GM12864 (cell line): ENCODE data around the gene MIAT.
"Not testable (repeated sequence)": the region's sequence is repeated elsewhere in the genome, so short reads cannot be mapped to it uniquely, and the experiment has no call there.

Experiments used
- DNase-seq: peaks from one replicate; pipeline ENCODE4 v3.0.0-alpha.2; 2011; ENCODE audit warnings: low read depth
- H3K4me3 ChIP-seq: 2 replicates; pipeline ENCODE4 v1.5.1; 2011; ENCODE audit warnings: mild to moderate bottlenecking, low read depth, low read length, control low read depth
- TF ChIP-seq, protein P1 (sequence below): IDR thresholded peaks from 2 replicates; pipeline ENCODE4 v1.5.1; 2011; ENCODE audit warnings: low read depth, mild to moderate bottlenecking, moderate library complexity, low read length, control low read depth, inconsistent platforms; ENCODE audit errors: missing control alignments

The MIAT gene

DNA sequence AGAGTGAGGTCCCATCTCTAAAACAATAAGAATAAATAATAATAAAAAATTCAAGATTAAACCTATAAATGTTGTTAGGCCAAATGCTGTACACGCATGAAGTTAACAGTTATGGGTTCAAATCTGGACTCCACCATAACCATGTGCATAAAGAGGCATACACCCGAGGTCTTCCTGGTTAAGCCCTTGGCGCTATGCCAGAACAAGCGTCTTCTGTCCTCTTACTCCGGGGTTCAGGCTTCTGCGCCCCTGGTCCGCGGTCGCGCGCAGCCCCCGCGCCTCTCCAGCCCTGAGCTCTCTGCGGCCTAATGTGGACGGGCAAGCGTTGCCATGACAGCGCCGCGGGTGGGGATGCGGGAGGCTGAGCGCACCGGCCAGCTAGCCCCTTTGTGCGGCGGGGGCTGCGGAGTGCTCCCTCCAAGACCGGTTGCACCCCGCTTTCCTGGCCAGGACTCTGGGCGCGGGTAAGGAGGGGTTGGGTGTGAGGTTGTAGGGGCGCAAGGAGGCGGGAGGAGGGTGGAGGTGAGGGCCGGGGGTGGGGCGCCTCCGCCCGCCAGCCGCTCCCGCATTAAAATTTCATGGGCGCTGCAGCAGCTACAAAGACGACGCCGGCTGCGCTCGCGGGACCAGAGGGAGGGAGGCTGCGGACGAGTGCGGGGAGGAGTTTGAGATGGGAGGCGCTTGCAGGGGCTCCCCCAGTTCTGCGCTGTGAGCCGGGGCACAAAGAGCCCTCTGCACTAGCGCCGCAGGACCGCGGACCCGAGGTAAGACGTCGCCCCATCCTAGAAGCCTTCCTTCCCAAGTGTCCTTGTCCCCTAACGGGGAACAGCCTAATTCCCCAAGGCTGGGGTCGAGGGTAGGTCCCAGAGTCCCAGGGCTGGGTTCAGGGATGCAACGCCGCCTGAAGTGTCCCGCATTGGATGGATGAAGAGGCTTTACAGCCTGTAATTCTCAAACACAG lies at the start of gene MIAT:
Gene MIAT, plus strand, starts transcription at position 698 of the 961 bp plus-strand sequence.
- TF ChIP-seq, protein P1, sequence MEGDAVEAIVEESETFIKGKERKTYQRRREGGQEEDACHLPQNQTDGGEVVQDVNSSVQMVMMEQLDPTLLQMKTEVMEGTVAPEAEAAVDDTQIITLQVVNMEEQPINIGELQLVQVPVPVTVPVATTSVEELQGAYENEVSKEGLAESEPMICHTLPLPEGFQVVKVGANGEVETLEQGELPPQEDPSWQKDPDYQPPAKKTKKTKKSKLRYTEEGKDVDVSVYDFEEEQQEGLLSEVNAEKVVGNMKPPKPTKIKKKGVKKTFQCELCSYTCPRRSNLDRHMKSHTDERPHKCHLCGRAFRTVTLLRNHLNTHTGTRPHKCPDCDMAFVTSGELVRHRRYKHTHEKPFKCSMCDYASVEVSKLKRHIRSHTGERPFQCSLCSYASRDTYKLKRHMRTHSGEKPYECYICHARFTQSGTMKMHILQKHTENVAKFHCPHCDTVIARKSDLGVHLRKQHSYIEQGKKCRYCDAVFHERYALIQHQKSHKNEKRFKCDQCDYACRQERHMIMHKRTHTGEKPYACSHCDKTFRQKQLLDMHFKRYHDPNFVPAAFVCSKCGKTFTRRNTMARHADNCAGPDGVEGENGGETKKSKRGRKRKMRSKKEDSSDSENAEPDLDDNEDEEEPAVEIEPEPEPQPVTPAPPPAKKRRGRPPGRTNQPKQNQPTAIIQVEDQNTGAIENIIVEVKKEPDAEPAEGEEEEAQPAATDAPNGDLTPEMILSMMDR: no peak
- DNase-seq: no peak
- H3K4me3 ChIP-seq: peak within 1 kb of the TSS; percentile 52

DNA sequence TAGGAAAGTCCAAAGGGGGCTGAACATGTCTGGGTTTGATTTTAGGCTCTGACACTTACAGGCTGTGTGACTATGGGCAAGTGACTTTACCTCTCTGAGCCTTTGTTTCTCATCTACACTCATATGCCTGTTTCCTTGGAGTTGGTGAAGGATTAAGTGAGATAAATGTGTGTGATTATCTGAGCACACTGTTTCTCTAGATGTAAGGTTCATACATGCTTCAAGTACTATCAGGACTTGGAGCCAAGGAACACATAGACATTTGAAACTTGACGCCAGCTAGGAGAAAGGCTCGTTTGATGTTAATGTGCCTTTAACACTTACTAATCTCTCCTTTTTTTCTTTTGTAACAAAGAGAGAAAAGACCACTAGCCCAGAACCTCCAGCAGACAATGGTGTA lies 49.3 kb upstream of the MIAT start:
- H3K4me3 ChIP-seq: no peak overlapping the region
- DNase-seq: no peak
- TF ChIP-seq, protein P1: no peak

DNA sequence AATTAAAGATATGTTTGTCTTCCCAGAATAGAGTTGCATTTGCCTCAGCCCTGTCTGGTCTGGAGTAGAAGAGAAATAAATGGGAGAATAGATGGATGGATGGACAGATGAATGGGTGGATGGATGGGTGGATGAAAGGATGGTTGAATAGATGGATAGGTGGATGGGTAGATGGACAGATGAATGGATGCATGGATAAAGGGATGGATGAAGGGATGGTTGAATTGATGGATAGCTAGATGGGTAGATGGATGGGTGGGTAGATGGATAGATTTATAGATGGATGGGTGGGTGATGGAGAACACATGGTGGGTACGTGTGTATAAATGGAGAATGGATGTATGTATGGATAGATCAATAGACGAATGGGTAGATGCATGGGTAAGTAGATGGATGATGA lies 48.1 kb upstream of the MIAT start:
- no peak for DNase-seq
- no peak overlapping the region for H3K4me3 ChIP-seq
- TF ChIP-seq, protein P1: no peak

DNA sequence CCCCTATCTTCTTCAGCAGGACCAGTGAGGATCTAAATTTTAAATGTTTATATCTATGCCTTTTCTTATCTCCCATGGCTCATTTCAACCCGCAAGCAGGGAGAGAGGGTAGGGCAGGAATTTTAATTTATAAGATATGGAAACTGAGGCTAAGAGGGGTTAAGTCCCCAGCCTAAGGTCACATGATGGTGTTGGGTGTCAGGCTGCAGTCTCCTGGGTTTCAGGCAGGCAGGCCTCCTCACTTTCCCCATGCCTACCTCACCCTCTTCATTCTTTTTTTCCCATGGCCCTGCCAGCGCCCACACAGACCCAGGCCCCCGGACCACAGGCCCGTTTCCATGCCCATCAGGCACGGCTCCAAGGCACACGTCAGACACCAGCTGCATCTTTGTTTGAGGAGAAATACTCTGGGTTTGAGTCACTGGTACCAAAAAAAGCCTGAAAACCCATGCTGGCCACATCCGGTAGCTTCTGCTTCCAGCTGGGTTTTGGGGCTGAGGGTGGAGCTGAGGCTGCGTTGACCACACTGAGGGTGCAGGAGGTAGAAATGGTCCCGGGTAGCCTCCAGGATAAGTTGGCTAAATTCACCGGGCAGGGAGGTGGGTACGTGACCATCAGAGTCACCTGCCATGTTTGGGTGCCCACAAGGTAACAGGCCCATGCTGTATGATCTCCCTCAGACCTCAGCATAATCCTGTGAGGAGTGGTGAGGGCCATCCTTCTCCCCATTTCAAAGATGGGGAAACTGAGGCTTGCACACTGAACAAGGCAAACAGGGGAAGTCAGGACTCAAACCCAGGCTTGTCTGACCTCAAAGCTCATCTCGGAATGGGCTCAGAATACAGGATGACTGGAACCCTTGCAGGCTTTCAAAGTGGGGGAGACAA lies 47.1 kb upstream of the MIAT start:
- DNase-seq: peak; percentile 87
- TF ChIP-seq, protein P1: no peak
- 0 out of 2 replicates have a peak overlapping the region, but pooled peaks have one; percentile 9 for H3K4me3 ChIP-seq

DNA sequence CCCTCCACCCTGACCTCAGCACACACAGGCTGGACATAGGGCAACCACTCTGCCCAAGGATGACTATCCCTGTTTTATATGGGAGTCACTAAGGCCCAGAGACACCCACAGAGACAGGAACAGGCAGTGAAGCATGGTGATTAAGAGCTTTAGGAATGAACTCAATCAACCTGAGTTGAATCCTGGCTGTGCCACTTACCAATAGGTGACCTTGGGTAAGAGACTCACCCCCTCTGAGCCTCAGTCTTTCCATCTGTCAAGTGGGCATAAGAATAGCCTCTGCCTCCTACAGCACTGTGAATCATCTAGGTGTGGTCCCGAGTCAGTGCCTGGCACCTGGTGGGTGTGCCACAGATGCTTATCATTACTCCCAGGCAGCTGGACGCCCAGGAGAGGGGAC lies 46.4 kb upstream of the MIAT start:
- no peak overlapping the region for H3K4me3 ChIP-seq
- TF ChIP-seq, protein P1: no peak
- DNase-seq: no peak

DNA sequence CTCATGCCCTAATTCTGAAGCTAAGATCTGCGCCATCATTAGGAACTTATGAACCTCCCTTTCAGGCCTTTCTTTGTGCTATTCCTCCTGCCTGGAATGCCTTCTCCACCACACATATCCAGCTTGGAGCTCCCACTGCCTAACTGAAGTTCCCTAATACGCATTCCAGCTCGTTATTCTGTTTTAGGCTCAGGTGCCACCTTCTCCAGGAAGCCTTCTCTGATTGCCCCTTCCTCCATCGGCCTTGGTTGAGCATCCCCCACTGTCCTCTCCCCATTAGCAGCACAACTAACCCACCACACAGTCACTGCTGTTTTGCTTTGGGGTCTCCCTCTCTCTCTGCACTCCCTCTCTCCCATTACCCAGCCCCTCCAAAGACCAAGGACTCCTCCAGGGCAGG lies 44.7 kb upstream of the MIAT start:
- DNase-seq: no peak
- no peak overlapping the region for H3K4me3 ChIP-seq
- TF ChIP-seq, protein P1: no peak

DNA sequence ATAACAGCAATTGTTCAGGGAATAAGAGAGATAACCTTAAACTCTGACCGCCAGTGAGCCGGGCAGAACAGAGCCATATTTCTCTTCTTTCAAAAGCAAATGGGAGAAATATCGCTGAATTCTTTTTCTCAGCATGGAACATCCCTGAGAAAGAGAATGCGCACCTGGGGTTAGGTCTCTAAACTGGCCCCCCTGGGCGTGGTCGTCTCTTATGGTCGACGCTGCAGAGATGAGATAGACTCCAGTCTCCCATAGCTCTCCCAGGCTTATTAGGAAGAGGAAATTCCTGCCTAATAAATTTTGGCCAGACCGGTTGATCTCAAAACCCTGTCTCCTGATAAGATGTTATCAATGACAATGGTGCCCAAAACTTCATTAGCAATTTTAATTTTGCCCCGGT lies 43.6 kb upstream of the MIAT start:
- not testable (repeated sequence) for H3K4me3 ChIP-seq, DNase-seq
